Epithelial cell of prostate (primary cell): ENCODE measurements around the gene PSMC5.
A peak's percentile ranks its signal among the peaks of the same experiment; 100 is the strongest.
"Not testable (repeated sequence)": the region's sequence is repeated elsewhere in the genome, so short reads cannot be mapped to it uniquely, and the experiment has no call there.

Experiments used
- DNase-seq: peaks from one replicate; pipeline ENCODE4 v3.0.0-alpha.2; 2011; ENCODE audit warnings: low read depth, low spot score
- H3K27ac ChIP-seq: fragments of 450-650 bp; 2 replicates; pipeline ENCODE4 v1.5.1; 2017; ENCODE audit warnings: mild to moderate bottlenecking

PSMC5 gene

GRCh38 chr17:63836811-63837210, 9.6 kb downstream of the PSMC5 start:
- DNase-seq: no peak
- no peak overlapping the region for H3K27ac ChIP-seq

GRCh38 chr17:63837480-63837879, 10.2 kb downstream of the PSMC5 start:
- H3K27ac ChIP-seq: no peak overlapping the region
- DNase-seq: no peak

GRCh38 chr17:63837962-63838600, 10.8 kb downstream of the PSMC5 start:
- no peak for DNase-seq
- H3K27ac ChIP-seq: peak overlapping the region; percentile 65

GRCh38 chr17:63838631-63839171, 11.5 kb downstream of the PSMC5 start:
- DNase-seq: peak; percentile 73
- peak overlapping the region; percentile 65 for H3K27ac ChIP-seq

GRCh38 chr17:63840591-63841349, 13.5 kb downstream of the PSMC5 start:
- DNase-seq: no peak

GRCh38 chr17:63841350-63842172, 14.3 kb downstream of the PSMC5 start:
- DNase-seq: no peak
- peak overlapping the region; percentile 85 for H3K27ac ChIP-seq

More at GRCh38 chr17:63840591-63841349, 13.5 kb downstream of the PSMC5 start:
- peak overlapping the region; percentile 85 for H3K27ac ChIP-seq

- DNase-seq: no peak
- H3K27ac ChIP-seq: peak overlapping the region; percentile 85
Measured at GRCh38 chr17:63842173-63842539, 14.9 kb downstream of the PSMC5 start.

GRCh38 chr17:63842540-63843386, 15.5 kb downstream of the PSMC5 start, which contains the start of gene SMARCD2:
Gene SMARCD2, minus strand, starts transcription at chr17:63842685. Its CDS starts 11 bp downstream, at chr17:63842674.
- H3K27ac ChIP-seq: peak within 1 kb of the TSS; percentile 85
- peak; percentile 96 for DNase-seq

GRCh38 chr17:63843387-63843888, 16.2 kb downstream of the PSMC5 start:
- DNase-seq: not testable (repeated sequence)
- peak overlapping the region; percentile 85 for H3K27ac ChIP-seq

GRCh38 chr17:63843910-63844677, 16.9 kb downstream of the PSMC5 start:
- DNase-seq: no peak

GRCh38 chr17:63845509-63845908, 18.3 kb downstream of the PSMC5 start:
- no peak for DNase-seq
- H3K27ac ChIP-seq: no peak overlapping the region

More at GRCh38 chr17:63843910-63844677, 16.9 kb downstream of the PSMC5 start:
- H3K27ac ChIP-seq: no peak overlapping the region

- DNase-seq: no peak
- H3K27ac ChIP-seq: no peak overlapping the region
Measured at GRCh38 chr17:63847525-63848249, 20.5 kb downstream of the PSMC5 start.

- H3K27ac ChIP-seq: no peak overlapping the region
- DNase-seq: peak; percentile 54
Measured at GRCh38 chr17:63848834-63849689, 21.8 kb downstream of the PSMC5 start.

- no peak for DNase-seq
- no peak overlapping the region for H3K27ac ChIP-seq
Measured at GRCh38 chr17:63850401-63850800, 23.2 kb downstream of the PSMC5 start.

- DNase-seq: no peak
- H3K27ac ChIP-seq: no peak overlapping the region
Measured at GRCh38 chr17:63853260-63853659, 26.0 kb downstream of the PSMC5 start.

GRCh38 chr17:63854709-63855108, 27.5 kb downstream of the PSMC5 start:
- DNase-seq: no peak
- no peak overlapping the region for H3K27ac ChIP-seq

- H3K27ac ChIP-seq: no peak overlapping the region
- DNase-seq: no peak
Measured at GRCh38 chr17:63855185-63855584, 28.0 kb downstream of the PSMC5 start.
